Fibroblast of lung (primary cell): ENCODE measurements around the gene MSI2. TPM values are rescaled to one million over a fixed set of nuclear protein-coding genes. Genes with fewer than 3 reads are reported as not detected.

Experiments
- DNase-seq, 2 donors: peaks; one replicate each; pipeline versions ENCODE4 v3.0.0 to v3.0.0-alpha.2; 2010; ENCODE audit warnings: low read depth in 2 of 2
- H2AFZ ChIP-seq: 2 replicates; pipeline ENCODE4 v1.5.1; 2012; ENCODE audit warnings: low read length, control low read depth, inconsistent platforms
- H3K27ac ChIP-seq: 2 replicates; pipeline ENCODE4 v1.5.1; 2011; ENCODE audit warnings: low read length, control low read depth; ENCODE audit not compliant: insufficient read depth
- H3K27me3 ChIP-seq: 2 replicates; pipeline ENCODE4 v1.5.1; 2011; ENCODE audit warnings: mild to moderate bottlenecking, low read length; ENCODE audit not compliant: control insufficient read depth, insufficient read depth
- H3K36me3 ChIP-seq: 2 replicates; pipeline ENCODE4 v1.5.1; 2011; ENCODE audit warnings: low read length; ENCODE audit not compliant: control insufficient read depth, insufficient read depth
- H3K4me1 ChIP-seq: 2 replicates; pipeline ENCODE4 v1.5.1; 2011; ENCODE audit warnings: low read length; ENCODE audit not compliant: control insufficient read depth, insufficient read depth; ENCODE audit errors: extremely low read depth
- H3K4me2 ChIP-seq: 2 replicates; pipeline ENCODE4 v1.5.1; 2011; ENCODE audit warnings: low read length, control low read depth; ENCODE audit not compliant: insufficient read depth; ENCODE audit errors: extremely low read depth
- H3K4me3 ChIP-seq, 4 experiments: fragments of 200-600 bp in 1 of 4; sonication (generic) in 1 of 4; replicated peaks in 1 of 4; 2 replicates each; pipeline ENCODE4 v1.5.1; 2011 to 2016; ENCODE audit warnings: low read length in 4 of 4, low read depth in 3 of 4, mild to moderate bottlenecking in 3 of 4, control low read depth in 2 of 4, inconsistent platforms in 1 of 4, mixed read lengths in 1 of 4; ENCODE audit not compliant: insufficient read depth in 1 of 4; ENCODE audit errors: control extremely low read depth in 1 of 4
- H3K79me2 ChIP-seq: 2 replicates; pipeline ENCODE4 v1.5.1; 2012; ENCODE audit warnings: mild to moderate bottlenecking, low read length, inconsistent platforms; ENCODE audit not compliant: control insufficient read depth, insufficient read depth
- H3K9ac ChIP-seq: 2 replicates; pipeline ENCODE4 v1.5.1; 2011; ENCODE audit warnings: mild to moderate bottlenecking, low read length, control low read depth; ENCODE audit not compliant: insufficient read depth
- H3K9me3 ChIP-seq: 2 replicates; pipeline ENCODE4 v1.5.1; 2012; ENCODE audit warnings: low read depth, low read length; ENCODE audit not compliant: control insufficient read depth, insufficient read depth
- H4K20me1 ChIP-seq: 2 replicates; pipeline ENCODE4 v1.5.1; 2011; ENCODE audit warnings: low read length; ENCODE audit not compliant: control insufficient read depth, insufficient read depth; ENCODE audit errors: extremely low read depth
- EZH2 ChIP-seq: IDR thresholded peaks from 2 replicates; pipeline ENCODE4 v1.5.1; 2012; ENCODE audit warnings: low read length, control low read depth, mild to moderate bottlenecking; ENCODE audit errors: missing control alignments
- polyA plus RNA-seq, 2 donors: library from polyadenylated mRNA; depleted of rRNA in 1 of 2; stranded (reverse) in 1 of 2; unstranded in 1 of 2; fragments of >200 nt; gene quantifications; 2 replicates each; pipeline ENCODE4 v1.2.1, GENCODE V29; 2011 to 2012; ENCODE audit warnings: missing spikeins in 1 of 2
- total RNA-seq: library from RNA; depleted of rRNA; stranded (reverse); fragments of >200 nt; gene quantifications from 2 replicates; pipeline ENCODE4 v1.2.1, GENCODE V29; 2014
- TF ChIP-seq, protein P1 (sequence below), 2 donors: IDR thresholded peaks in 1 of 2; conservative IDR thresholded peaks in 1 of 2; 1 replicate in 1 of 2; 2 replicates in 1 of 2; pipeline ENCODE4 v1.5.1; 2011 to 2012; ENCODE audit warnings: low read length in 2 of 2, control low read depth in 1 of 2, inconsistent platforms in 1 of 2, low read depth in 1 of 2, mild to moderate bottlenecking in 1 of 2

MSI2 gene
- total and polyA plus RNA-seq, 2 donors (not counting 1 experiment from before 2014, with no cell fraction given): 6.8 to 14.2 TPM

DNA sequence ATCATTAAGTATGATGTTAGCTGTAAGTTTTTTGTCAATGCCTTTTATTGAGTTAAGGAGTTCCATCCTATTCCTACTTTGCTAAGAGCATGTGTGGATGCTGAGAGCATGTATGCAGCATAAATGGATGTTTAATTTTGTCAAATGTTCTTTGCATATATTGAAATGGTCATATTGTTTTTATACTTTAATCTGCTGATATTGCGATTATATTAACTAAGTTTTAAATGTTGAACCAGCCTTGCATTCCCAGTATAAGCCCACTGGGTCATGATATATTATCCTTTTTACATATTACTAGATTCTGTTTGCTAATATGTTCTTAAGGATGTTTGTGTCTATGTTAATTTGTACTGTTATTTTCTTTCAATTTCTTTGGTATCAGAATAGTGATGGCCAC lies 435.6 kb downstream of the MSI2 start:
- no peaks in the 10 kb centered on the region for H3K79me2 ChIP-seq
- H3K4me2 ChIP-seq: no peak overlapping the region
- no peak overlapping the region for H3K27ac ChIP-seq
- no peak for TF ChIP-seq EZH2
- TF ChIP-seq, protein P1, sequence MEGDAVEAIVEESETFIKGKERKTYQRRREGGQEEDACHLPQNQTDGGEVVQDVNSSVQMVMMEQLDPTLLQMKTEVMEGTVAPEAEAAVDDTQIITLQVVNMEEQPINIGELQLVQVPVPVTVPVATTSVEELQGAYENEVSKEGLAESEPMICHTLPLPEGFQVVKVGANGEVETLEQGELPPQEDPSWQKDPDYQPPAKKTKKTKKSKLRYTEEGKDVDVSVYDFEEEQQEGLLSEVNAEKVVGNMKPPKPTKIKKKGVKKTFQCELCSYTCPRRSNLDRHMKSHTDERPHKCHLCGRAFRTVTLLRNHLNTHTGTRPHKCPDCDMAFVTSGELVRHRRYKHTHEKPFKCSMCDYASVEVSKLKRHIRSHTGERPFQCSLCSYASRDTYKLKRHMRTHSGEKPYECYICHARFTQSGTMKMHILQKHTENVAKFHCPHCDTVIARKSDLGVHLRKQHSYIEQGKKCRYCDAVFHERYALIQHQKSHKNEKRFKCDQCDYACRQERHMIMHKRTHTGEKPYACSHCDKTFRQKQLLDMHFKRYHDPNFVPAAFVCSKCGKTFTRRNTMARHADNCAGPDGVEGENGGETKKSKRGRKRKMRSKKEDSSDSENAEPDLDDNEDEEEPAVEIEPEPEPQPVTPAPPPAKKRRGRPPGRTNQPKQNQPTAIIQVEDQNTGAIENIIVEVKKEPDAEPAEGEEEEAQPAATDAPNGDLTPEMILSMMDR (conservative IDR thresholded peaks at IDR 0.05 in 1 of 2, IDR thresholded peaks at IDR 0.05 in 1 of 2; ENCODE audit: low read depth in 1 of 2, low read length in 2 of 2): no peak
- H3K9me3 ChIP-seq: no peaks in the 10 kb centered on the region
- no peaks in the 10 kb centered on the region for H3K36me3 ChIP-seq
- H3K4me1 ChIP-seq: no peaks in the 10 kb centered on the region
- no peak overlapping the region for H3K9ac ChIP-seq
- no peak for DNase-seq
- no peak overlapping the region for H2AFZ ChIP-seq
- no peaks in the 10 kb centered on the region for H4K20me1 ChIP-seq
- no peaks in the 10 kb centered on the region for H3K27me3 ChIP-seq
- no peak overlapping the region for H3K4me3 ChIP-seq

DNA sequence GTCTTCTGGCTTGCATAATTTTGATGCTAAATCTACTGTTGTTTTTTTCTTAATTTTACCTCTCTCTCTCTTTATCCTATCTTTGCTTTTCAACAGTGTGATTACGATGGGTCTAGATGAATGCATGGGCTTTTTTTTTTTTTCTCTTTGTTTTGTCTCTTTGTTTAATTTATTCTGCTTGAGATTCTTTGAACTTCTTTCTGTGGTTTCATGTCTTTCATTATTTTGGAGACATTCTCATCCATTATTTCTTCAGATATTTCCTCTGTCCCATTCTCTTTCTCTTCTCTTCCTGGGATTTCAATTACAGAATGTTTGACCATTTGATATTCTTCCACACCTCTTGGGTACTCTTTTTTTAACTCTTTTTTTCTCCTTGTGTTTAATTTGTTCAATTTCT lies 436.4 kb downstream of the MSI2 start:
- H3K9ac ChIP-seq: no peak overlapping the region
- no peaks in the 10 kb centered on the region for H4K20me1 ChIP-seq
- H3K4me2 ChIP-seq: no peak overlapping the region
- no peak overlapping the region for H3K27ac ChIP-seq
- H3K4me1 ChIP-seq: no peaks in the 10 kb centered on the region
- no peak for DNase-seq
- H3K9me3 ChIP-seq: no peaks in the 10 kb centered on the region
- H3K79me2 ChIP-seq: no peaks in the 10 kb centered on the region
- H3K36me3 ChIP-seq: no peaks in the 10 kb centered on the region
- TF ChIP-seq, protein P1 (conservative IDR thresholded peaks at IDR 0.05 in 1 of 2, IDR thresholded peaks at IDR 0.05 in 1 of 2; ENCODE audit: low read depth in 1 of 2, low read length in 2 of 2): no peak
- no peak for TF ChIP-seq EZH2
- no peaks in the 10 kb centered on the region for H3K27me3 ChIP-seq
- H3K4me3 ChIP-seq: no peak overlapping the region
- H2AFZ ChIP-seq: no peak overlapping the region

DNA sequence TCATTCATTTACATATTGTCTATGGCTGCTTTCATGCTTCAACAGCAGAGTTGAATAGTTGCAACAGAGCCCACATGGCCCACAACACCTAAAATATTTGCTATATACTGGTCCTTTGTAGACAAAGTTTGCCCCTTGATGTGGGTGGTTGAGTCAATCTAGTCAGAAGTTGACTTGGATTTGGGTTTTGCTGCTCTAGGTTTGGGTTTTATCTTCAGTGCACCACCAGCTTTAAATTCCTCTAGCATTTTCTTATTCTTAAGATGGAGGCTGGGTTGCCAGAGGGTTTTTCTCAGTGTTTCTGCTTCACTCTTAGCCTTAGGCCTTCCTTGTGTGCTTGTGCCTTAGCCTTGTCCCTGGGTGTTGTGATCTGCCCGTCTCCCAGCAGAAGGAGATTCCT lies 437.7 kb downstream of the MSI2 start:
- DNase-seq: no peak

More for the DNA sequence above, 437.7 kb downstream of the MSI2 start:
- Histone ChIP-seq H3K9ac (no peak overlapping the region), H3K4me2 (no peak overlapping the region), H3K4me1 (no peaks in the 10 kb centered on the region), H3K79me2 (no peaks in the 10 kb centered on the region), H3K9me3 (no peaks in the 10 kb centered on the region), H3K27ac (no peak overlapping the region), H3K36me3 (no peaks in the 10 kb centered on the region), H3K27me3 (no peaks in the 10 kb centered on the region), H2AFZ (no peak overlapping the region), H4K20me1 (no peaks in the 10 kb centered on the region), H3K4me3 (no peak overlapping the region)
- TF ChIP-seq, protein P1 (conservative IDR thresholded peaks at IDR 0.05 in 1 of 2, IDR thresholded peaks at IDR 0.05 in 1 of 2; ENCODE audit: low read depth in 1 of 2, low read length in 2 of 2): no peak
- no peak for TF ChIP-seq EZH2
